ENCODE data around the gene STAC2.

The STAC2 gene

GRCh38 chr17:39231591-39232551 lies 6.1 kb upstream of the STAC2 start:
- FAIRE-seq, result no peak

DNA sequence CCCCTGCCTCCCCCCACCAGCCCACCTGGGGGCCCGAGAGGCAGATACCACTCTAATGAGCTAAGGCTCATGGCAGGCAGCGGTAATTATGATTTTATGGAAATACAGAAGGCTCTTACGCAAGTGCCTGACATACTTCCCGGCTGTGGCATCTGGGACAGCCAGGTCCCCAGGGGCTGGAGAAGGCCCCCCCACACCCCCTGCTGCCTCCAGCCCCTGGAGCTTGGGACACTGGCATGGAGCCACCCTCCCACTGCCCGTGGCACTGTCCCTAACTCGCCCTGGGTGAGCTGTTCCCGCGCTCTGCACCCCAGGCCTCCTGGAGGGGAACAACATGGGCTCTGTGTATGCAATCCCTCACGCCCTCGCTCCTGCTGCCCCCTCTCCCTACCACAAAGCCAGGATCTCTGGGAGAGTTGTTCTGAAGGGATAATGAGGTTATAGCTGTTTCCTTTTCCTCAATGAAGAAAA lies 5.4 kb upstream of the STAC2 start:
- FAIRE-seq, result no peak

DNA sequence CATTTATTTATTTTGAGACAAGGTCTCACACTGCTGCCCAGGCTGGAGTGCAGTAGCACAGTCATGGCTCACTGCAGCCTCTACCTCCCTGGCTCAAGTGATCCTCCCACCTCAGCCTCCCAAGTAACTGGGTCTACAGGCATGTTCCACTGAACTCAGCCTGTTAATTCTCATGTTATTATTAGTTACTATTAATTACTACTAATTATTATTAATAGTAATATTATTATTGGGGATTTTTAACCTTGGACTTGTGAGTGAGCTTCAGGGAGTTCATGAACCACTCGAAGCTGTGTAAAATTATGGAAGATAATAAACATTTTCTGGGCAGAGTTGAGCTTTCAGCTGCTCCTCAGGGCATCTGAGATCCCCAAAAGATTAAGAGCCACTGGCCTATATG lies 4.6 kb upstream of the STAC2 start:
- FAIRE-seq, result no peak

- no peak for FAIRE-seq
Observed at GRCh38 chr17:39229274-39229913, 3.6 kb upstream of the STAC2 start.

DNA sequence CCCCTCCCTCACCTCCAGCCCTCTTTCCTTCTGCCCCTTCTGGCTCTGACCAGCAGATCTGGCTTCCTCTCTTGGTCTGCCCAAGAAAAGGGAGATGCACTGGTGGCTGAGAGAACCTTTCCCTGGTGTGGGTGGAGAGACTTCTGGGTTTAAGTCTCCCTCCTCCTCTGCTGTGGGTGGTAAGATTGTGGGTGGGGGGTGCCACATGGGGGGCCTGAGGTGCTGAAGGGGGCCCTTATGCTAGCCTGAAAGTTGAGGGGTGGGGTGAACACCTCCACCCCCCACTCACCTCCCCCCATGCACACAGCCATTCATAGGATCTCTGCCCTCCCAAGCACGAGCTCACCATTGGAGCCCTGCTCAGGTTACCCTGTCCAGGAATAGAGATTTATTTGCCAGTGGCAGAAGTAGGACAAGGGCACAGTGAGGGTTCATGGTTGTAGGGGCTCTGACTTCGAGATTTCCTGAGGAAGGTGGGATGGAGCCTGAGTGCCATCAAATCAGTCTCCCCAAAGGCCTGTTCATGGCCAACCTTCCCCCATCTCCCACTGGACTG lies 1.7 kb upstream of the STAC2 start:
- no peak for FAIRE-seq

GRCh38 chr17:39225959-39226683 lies 376 bp upstream of the STAC2 start:
- FAIRE-seq, result no peak

GRCh38 chr17:39224778-39225307 lies 902 bp downstream of the STAC2 start:
- no peak for FAIRE-seq

DNA sequence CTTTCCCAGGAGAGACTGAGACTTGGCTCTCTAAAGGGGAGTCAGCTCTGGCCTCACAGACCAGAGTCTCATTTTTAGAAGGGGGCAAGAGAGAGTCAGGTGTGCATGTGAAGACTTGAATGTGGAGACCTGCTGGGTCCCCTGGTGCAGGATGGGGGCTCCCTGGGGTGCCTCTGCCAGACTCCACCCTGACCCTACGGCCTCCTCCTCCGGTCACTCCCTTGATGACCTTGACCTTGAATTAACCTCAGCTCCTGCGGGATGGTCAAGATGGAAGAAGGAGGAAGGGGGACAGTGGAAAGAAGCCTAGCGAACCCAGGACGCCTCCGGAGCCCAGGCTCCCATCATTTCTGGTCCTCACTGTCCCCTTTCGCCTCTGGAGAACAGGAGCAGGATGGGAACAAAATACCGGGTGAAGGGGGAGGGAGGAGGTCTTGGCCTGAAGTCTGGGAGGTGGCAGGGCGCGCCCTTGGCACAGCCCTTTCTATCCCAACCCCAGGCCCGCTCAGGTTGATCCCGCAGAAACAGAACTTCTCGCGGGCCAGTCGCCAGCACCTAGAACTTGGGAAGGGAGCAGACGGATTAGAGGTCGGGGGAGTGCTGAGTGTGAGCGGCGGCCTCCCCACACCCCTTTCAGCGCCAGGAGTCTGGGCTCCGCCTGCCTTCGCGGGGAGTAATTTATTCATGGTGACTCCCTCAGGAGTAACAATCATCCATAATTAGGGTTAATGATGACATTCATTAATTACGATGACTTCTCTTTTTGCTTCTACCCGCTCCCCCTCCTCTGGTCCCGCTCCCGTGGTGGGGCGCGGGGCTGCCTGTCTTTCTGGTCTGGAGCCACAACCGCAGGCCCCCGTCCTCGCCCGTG lies 1.6 kb downstream of the STAC2 start:
- no peak for FAIRE-seq

DNA sequence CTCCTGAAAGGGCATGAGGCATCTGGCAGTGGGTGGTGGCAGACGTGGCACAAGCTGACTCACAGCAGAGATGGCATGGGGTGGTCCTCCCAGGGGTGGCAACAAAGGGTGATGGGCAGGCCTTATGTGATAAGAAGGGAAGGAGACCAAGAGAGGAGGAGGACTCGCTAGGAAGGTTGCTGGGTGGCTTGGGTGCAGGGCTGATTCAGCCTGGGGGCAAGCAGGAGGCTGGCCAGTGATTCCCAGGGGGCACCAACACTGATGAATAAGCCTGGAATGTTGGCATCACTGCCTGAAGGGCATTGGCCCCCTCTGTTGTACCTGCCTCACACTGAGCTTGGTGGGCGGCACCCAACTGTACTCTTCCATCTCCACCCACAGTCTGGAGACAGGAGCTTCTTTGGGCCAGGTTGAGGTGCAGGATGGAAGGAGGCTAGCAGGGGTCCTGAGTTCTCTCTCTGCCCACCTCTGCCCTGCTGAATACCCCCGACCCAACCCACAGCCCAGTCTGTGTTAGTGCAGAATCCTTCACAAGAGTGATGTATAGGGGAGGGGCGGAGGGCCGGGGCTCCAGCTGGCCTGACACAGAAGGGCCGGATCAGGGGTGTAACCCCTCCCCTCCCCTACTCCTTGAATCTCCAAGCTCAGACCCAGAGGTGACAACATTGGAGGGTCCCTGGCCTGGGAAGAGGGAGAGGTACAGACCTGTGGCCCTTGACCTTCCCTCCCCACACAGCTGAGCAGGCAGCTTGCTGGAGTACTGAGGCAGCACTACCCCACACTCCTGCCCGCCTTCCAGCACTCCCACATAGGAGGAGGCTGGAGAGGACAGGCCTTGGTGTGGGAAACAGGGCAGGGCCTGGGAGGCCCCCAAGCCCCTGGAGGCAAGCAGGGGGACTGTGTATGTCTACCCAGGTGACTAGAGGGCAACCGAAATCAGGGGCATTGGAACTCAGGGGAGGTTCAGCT lies 2.6 kb downstream of the STAC2 start:
- no peak for FAIRE-seq

- FAIRE-seq, result no peak
Observed at GRCh38 chr17:39222151-39222550, 3.6 kb downstream of the STAC2 start.

DNA sequence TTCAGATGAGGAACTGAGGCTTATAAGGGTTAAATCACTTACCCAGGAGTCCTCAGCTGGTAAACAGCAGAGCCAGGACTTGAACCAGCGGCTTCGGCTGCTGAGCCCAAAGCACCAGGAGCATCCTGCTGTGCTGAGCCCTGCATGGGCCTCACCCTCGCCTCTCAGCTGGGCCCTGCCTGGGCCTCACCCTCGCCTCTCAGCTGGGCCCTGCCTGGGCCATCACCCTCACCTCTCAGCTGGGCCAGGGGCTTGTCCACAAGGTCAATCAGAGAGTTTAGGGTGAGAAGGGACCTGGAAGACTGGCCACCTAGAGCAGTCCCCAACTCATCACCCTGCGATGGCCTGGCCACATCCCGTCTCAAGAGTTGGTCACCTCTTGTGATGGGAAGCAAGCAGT lies 4.2 kb downstream of the STAC2 start:
- no peak for FAIRE-seq

- FAIRE-seq, result no peak
Observed at GRCh38 chr17:39219647-39220154, 6.0 kb downstream of the STAC2 start.

DNA sequence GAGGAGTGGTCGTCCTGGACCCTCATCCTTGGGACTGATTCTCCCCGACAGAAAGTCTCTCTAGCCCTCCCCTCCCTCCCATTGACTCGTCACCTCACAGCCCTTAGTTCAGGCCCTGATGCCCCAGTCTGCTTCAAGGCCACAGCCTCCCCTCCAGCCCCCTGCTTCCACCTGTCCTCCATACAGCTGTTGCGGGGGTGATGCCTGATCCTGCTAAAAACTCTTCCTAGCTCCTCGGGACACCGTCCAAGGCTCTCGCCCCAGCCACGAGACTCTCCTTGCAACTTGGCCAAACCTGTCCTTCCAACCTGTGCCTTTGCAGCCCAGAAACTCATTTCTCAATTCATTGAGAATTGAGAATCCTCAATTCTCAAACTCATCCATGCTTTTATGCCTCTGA lies 6.8 kb downstream of the STAC2 start:
- no peak for FAIRE-seq

- no peak for FAIRE-seq
Observed at GRCh38 chr17:39217734-39218369, 7.9 kb downstream of the STAC2 start.

GRCh38 chr17:39213852-39214251 lies 11.9 kb downstream of the STAC2 start:
- FAIRE-seq, result no peak

DNA sequence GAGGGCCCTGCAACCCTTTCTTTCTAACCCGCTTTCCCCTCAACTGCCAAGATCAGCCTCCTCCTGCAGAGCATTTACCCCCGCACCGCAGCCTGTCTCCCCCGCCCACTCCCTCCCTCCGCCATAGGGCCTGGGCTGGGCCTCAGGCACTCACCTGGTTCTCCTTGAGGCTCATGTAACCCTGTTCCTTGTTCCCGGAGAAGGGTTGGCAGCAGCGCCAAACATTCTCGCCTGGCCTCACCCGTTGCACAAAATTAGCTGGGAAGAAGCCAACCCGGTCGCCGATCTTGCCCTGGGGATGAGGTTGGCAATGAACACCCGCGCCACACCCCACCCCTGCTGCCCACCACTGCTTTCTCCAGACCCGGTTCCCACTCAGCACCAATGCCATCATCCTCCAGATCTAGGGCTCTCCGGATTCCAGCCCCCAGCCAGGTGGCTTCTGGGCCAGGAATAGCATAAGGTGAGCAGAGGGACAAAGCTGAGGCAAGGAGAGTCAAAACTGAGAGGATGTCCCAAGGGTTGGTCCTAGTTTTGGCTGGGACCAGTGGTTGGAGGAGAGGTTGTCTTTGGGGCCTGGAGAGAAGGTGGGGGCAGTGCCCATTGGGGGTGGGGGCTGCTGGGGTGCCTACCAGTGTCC lies 12.8 kb downstream of the STAC2 start:
- FAIRE-seq, result no peak

DNA sequence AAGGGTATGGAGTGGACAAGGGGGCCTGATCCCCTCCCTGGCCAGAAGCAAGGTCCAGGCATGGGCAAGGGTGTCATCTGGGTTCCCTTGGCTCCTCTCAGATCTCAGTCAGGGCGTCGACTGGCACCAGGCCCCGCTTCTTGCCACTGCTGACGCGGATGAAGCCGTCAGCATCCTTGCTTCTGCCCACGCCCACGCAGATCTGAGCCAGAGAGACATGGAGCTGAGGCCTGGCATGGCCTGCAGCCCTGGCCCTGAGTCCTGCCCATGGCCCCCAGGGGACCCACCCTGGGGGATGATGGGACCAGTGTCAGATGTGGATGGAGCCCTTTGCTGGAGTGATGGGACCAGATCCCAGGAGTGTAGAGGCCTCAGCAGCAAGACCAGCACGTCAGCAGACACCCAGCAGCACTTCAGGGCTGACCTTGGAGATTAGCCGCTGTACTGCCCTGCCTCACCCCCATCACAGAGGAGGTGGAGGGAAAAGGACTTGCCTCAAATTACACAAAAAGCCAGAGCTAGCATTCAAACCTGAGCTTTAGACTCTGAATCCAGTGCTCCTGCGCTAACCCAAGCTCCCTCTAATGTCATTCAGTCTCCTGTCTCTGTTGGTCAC lies 13.4 kb downstream of the STAC2 start:
- no peak for FAIRE-seq

- no peak for FAIRE-seq
Observed at GRCh38 chr17:39210093-39210434, 15.7 kb downstream of the STAC2 start.
